HG02852 (cell line): ENCODE results near the gene MXI1.
"Not testable (repeated sequence)": the region's sequence is repeated elsewhere in the genome, so short reads cannot be mapped to it uniquely, and the experiment has no call there.

ENCODE experiments used
- ATAC-seq: cut with Tn5 transposase; IDR thresholded peaks from one replicate; pipeline ENCODE4 v1.9.1; 2021; ENCODE audit warnings: mild to moderate bottlenecking, moderate library complexity; ENCODE audit not compliant: unreplicated experiment

Gene MXI1

GRCh38 chr10:110181451-110181850, 26.0 kb upstream of the MXI1 start:
- ATAC-seq: no peak

DNA sequence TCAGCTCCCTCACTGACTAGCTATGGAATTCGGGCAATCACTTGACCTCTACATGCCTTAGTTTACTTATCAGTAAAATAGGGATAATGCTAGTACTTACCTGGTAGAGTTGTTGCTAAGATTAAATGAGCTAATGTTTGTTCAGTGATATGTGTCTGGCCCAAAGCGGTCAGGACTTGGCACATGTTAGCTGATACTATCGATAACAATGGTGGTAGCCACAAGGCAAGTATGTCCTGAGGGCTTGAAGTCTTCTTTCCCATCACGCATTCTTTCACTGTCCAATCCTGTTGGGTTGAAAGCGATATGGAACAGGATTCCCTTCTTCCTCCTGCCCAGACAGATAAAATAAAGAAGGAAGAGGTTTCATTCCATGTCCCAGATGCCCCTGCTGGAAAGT, 25.5 kb upstream of the MXI1 start:
- ATAC-seq: no peak

GRCh38 chr10:110184398-110184797, 23.0 kb upstream of the MXI1 start:
- ATAC-seq: no peak

- ATAC-seq: not testable (repeated sequence)
Measured at GRCh38 chr10:110185646-110186182, 21.7 kb upstream of the MXI1 start.

GRCh38 chr10:110190170-110190569, 17.2 kb upstream of the MXI1 start:
- no peak for ATAC-seq

DNA sequence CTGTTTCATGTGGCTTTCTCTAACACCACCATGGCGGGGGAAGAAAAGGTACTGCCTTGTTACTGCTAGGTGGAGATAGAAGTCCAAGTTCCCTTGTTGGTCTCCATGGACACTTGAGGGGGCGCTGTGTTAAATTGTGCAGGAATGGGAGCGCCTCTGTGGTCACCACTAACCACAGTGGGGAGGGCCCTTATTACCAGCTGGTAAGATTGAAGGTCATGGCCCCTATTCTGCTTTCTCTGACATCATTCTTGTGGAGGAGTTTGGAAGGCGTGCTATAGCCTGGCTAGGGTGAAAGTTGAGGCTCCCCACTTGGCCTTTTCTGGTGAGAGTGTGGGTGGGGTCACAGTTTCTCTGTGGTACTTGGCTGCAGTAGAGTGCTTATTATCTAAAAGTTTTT, 14.9 kb upstream of the MXI1 start:
- peak; percentile 75 for ATAC-seq

DNA sequence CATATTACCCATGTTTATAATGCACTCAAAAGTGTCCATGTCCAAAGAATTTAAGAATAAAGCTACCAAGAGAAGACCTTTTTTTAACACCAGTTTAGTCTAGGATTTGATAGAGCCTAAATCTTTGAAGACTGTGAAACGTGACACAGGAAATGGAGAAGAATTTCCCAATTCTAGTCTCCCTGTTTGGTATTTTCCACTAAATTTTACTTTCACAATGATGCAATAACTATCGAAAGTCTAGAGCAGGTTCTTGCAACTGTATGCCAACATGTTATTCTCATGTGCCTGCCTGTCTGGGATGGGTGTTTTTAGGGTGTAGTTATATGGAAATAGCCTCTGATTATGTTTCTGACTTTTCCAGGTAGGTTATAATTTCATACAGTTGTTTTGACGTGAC, 6.9 kb upstream of the MXI1 start:
- no peak for ATAC-seq

DNA sequence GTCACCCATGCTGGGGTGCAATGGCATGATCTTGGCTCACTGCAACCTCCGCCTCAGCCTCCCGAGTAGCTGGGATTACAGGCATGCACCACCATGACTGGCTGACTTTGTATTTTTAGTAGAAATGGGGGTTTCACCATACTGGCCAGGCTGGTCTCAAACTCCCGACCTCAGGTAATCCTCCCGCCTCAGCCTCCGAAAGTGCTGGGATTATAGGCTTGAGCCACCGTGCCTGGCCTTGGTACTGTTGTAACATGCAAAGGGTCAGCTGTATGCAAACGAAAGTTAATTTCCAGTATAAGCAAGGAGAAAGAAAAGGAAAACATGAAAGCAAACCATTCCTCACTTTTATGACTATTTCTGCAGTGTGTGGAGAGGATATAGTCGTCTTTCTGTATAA, 6.4 kb upstream of the MXI1 start:
- not testable (repeated sequence) for ATAC-seq

GRCh38 chr10:110203500-110204455, 3.6 kb upstream of the MXI1 start:
- no peak for ATAC-seq

- no peak for ATAC-seq
Measured at GRCh38 chr10:110205051-110205675, 2.2 kb upstream of the MXI1 start.

- peak; percentile 0 for ATAC-seq
Measured at GRCh38 chr10:110207805-110208613, 604 bp downstream of the MXI1 start.

- ATAC-seq: no peak
Measured at GRCh38 chr10:110208614-110209453, 1.4 kb downstream of the MXI1 start.

DNA sequence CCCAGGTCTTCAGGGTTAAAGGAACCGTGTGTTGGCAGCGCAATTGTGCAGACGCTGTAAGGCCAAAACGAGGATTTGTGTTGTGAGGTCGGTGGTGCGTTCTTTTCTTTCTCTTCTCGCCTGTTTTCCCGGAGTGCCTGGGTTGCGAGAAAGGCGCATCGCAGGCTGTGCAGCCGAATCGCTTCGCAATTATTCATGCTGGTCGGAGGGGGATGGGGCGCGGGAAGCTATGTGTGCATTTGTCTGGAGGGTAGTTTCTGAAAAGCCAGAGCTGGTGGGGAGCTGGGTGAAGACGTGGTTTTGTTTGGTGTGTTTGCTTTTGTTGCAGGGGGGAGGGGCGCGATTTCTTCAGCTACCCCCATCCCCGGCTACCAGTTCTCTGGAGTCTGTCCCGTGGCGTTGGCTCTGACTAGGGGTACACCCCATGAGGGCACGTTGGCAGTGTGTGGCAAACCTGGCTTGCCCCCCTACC, 2.1 kb downstream of the MXI1 start:
- ATAC-seq: no peak

GRCh38 chr10:110209926-110210673, 2.7 kb downstream of the MXI1 start:
- no peak for ATAC-seq

- peak; percentile 70 for ATAC-seq
Measured at GRCh38 chr10:110210674-110211464, 3.5 kb downstream of the MXI1 start.

DNA sequence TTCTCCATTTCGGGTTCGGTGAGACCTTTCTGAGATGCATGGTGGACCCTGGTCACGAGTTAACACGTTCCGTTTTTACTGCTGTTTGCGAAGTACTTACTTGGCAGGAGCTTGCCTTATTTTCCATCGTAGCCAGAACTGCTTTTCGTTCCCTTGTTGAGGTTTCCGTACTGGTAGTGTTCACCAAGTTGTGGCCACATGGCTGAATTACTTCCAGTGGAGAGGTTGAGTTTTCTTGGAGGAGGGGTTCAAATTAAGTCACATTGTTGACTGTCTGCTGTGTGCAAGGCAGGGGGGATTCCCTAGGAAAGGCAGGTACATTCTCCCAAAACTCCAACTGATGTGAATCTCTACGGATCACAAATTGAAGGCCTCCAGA, 4.0 kb downstream of the MXI1 start:
- ATAC-seq: no peak

GRCh38 chr10:110212119-110213006, 5.0 kb downstream of the MXI1 start:
- ATAC-seq: no peak
